ENCODE results near the gene DNAJA2. TPM values are rescaled to one million over a fixed set of nuclear protein-coding genes. Genes with fewer than 3 reads are reported as not detected.

The DNAJA2 gene
- total RNA-seq, 4 donors from 2014 or later, result 25.3 to 79.4 (median 40.1) TPM

DNA sequence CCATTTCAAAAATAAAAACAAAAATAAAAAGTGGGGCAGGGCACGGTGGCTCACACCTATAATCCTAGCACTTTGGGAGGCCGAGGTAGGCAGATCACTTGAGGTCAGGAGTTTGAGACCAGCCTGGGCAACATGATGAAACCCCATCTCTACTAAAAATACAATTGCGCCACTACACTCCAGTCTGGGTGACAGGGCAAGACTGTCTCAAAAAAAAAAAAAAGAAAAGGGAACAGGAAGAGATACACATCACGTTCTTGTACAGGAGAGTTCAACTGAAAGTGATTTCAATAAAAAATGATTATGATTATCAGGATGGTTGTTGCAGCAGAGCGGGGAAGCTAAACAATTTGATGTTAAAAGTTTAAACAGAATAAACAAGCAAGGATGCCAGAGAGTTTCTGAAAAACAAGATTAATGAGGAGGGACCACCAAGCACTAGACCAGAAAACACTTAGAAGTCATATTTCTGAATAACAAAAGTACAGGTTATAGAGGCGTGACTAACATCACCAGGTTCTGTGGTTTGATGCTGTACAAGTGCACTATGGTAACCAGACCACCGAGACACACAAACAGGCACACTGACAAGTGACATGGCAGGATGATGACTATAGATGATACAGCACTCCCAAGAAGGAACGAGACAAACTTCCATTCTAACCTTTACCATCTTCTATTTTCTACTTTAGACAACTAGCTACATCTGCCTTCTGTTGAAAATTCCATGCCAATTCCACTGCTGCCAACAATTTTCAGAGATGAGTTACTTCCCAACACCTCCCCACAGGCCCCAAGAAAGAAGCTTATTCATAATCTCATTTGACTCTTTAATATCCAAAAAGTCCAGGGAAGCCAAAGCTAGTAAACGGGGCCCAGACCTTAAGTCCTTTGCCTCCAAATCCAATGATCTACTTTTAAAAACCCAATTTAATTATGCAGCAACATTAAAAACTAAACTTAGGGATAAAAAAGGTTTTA lies 11.8 kb downstream of the DNAJA2 start:
- H3K9me3 ChIP-seq, result no peaks in the 10 kb centered on the region
- no peaks in the 10 kb centered on the region for H3K27me3 ChIP-seq
- no peak for TF ChIP-seq POLR2A (IDR thresholded peaks at IDR 0.05)
- TF ChIP-seq, protein P1, sequence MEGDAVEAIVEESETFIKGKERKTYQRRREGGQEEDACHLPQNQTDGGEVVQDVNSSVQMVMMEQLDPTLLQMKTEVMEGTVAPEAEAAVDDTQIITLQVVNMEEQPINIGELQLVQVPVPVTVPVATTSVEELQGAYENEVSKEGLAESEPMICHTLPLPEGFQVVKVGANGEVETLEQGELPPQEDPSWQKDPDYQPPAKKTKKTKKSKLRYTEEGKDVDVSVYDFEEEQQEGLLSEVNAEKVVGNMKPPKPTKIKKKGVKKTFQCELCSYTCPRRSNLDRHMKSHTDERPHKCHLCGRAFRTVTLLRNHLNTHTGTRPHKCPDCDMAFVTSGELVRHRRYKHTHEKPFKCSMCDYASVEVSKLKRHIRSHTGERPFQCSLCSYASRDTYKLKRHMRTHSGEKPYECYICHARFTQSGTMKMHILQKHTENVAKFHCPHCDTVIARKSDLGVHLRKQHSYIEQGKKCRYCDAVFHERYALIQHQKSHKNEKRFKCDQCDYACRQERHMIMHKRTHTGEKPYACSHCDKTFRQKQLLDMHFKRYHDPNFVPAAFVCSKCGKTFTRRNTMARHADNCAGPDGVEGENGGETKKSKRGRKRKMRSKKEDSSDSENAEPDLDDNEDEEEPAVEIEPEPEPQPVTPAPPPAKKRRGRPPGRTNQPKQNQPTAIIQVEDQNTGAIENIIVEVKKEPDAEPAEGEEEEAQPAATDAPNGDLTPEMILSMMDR (IDR thresholded peaks at IDR 0.05), result no peak
- no peak overlapping the region for H3K27ac ChIP-seq
- intact Hi-C loops (cut with DNase I; ENCODE audit: low total_unique reads), result no loop called here
- H3K36me3 ChIP-seq, result no peaks in the 10 kb centered on the region
- no peak for DNase-seq
- no peak overlapping the region for H3K4me3 ChIP-seq
- H3K4me1 ChIP-seq, result no peaks in the 10 kb centered on the region

DNA sequence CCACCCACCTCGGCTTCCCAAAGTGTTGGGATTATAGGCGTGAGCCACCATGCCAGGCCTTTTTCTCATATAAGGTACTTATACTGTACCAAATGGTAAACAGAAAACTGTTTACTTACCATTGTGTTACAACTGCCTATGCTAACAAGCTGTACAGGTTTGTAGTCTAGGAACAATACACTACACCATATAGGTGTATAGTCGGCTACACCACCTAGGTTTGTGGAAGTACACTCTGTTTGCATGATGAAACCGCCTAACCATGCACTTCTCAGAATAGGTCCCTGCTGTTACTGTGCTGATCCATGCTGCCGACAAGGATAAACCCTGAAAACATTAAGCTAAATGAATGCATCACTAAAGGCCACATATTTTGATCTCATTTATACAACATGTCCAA lies 18.9 kb downstream of the DNAJA2 start:
- TF ChIP-seq, protein P1 (IDR thresholded peaks at IDR 0.05), result no peak
- no peak for TF ChIP-seq POLR2A (IDR thresholded peaks at IDR 0.05)
- Histone ChIP-seq H3K27ac (no peak overlapping the region), H3K36me3 (no peaks in the 10 kb centered on the region), H3K4me3 (no peak overlapping the region), H3K9me3 (no peaks in the 10 kb centered on the region), H3K27me3 (no peaks in the 10 kb centered on the region), H3K4me1 (no peaks in the 10 kb centered on the region)
- intact Hi-C loops (cut with DNase I; ENCODE audit: low total_unique reads), result no loop called here
- no peak for DNase-seq

DNA sequence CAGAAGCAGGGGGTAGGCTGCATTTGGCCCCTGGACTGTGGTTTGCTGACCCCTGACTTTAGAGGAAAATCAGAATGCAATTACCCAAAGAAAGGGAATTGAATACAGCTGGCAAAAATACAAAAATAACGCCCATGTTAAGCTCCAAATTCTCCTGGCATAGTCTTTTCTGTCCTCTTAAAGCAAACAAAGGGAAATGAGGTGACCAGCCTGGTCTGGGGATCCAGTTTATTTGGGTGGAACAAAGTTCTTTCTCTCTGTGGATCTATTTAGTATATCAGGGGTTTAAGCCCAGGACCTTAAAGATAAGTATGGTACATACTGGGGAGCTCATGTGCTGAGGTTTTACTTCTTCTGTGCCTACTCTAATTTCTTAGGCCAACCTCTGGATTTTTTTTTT lies 23.5 kb downstream of the DNAJA2 start:
- no peak for DNase-seq
- Histone ChIP-seq H3K4me1 (no peaks in the 10 kb centered on the region), H3K4me3 (no peak overlapping the region), H3K36me3 (no peaks in the 10 kb centered on the region), H3K27me3 (no peaks in the 10 kb centered on the region), H3K27ac (no peak overlapping the region), H3K9me3 (no peaks in the 10 kb centered on the region)
- intact Hi-C loops (cut with DNase I; ENCODE audit: low total_unique reads), result no loop called here
- TF ChIP-seq, protein P1 (IDR thresholded peaks at IDR 0.05), result no peak
- no peak for TF ChIP-seq POLR2A (IDR thresholded peaks at IDR 0.05)

DNA sequence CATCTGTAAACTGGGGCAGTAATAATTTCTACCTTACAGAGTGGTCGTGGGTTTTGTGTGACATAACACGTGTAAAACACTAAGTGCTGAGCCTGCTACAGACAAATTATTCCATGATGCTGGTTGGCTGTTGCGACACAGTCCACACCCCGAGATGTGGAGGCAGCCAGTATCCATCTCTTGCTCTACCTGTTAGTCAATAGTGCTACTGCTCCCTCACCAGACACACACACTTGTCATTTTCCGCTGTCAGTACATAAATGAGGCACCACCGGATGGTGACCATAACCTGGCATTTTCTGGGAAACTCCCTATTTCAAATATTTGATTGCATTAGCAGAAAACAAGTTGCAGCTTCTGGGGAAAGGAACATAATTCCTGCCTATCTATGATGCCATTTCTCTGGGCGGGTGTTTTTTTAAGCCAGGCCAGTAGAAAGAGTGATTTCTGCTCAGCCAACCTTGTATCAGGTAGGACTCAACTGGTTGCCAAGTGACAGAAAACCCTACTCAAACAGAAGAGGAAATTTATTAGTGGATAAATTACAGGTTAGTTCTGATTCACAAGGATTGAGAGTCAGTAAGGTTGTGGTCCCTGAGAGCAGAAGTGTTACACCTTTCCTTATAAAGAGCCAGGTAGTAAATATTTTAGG lies 24.1 kb downstream of the DNAJA2 start:
- DNase-seq, result no peak
- Histone ChIP-seq H3K4me3 (no peak overlapping the region), H3K4me1 (no peaks in the 10 kb centered on the region)

More for the DNA sequence above, 24.1 kb downstream of the DNAJA2 start:
- Histone ChIP-seq H3K27ac (no peak overlapping the region), H3K9me3 (no peaks in the 10 kb centered on the region), H3K27me3 (no peaks in the 10 kb centered on the region), H3K36me3 (no peaks in the 10 kb centered on the region)
- intact Hi-C loops (cut with DNase I; ENCODE audit: low total_unique reads), result no loop called here
- TF ChIP-seq POLR2A (IDR thresholded peaks at IDR 0.05), result no peak
- TF ChIP-seq, protein P1 (IDR thresholded peaks at IDR 0.05), result no peak

Measured in uterus (tissue), 4 donors.